Glutamatergic neuron (in vitro differentiated cells): Measurements from ENCODE around the gene MSI2. TPM values are rescaled to one million over a fixed set of nuclear protein-coding genes. Genes with fewer than 3 reads are reported as not detected.

ENCODE experiments used
- DNase-seq: peaks from one replicate; pipeline ENCODE4 v3.0.0; 2022
- H3K27ac Mint-ChIP-seq: one replicate; pipeline ENCODE4 v1.8.0; 2020; ENCODE audit warnings: mild to moderate bottlenecking, mixed read lengths, inconsistent platforms; ENCODE audit not compliant: unreplicated experiment
- H3K27me3 Mint-ChIP-seq: one replicate; pipeline ENCODE4 v1.8.0; 2020; ENCODE audit warnings: mild to moderate bottlenecking, moderate library complexity, mixed read lengths, inconsistent platforms; ENCODE audit not compliant: unreplicated experiment
- H3K36me3 Mint-ChIP-seq: one replicate; pipeline ENCODE4 v1.8.0; 2020; ENCODE audit warnings: mild to moderate bottlenecking, mixed read lengths, inconsistent platforms; ENCODE audit not compliant: unreplicated experiment
- H3K4me1 Mint-ChIP-seq: one replicate; pipeline ENCODE4 v1.8.0; 2020; ENCODE audit warnings: mild to moderate bottlenecking, low read depth, mixed read lengths, inconsistent platforms; ENCODE audit not compliant: unreplicated experiment
- H3K4me3 Mint-ChIP-seq: one replicate; pipeline ENCODE4 v1.8.0; 2020; ENCODE audit warnings: mild to moderate bottlenecking, mixed read lengths, inconsistent platforms; ENCODE audit not compliant: unreplicated experiment
- H3K9me3 Mint-ChIP-seq: one replicate; pipeline ENCODE4 v1.8.0; 2020; ENCODE audit warnings: mild to moderate bottlenecking, moderate library complexity, mixed read lengths, inconsistent platforms; ENCODE audit not compliant: unreplicated experiment
- total RNA-seq: library from RNA; stranded (reverse); fragmentation: NEBNext Ultra II Directional; extraction: Animal tissue kit (Norgen Biotek cat#: 25700); gene quantifications from one replicate; pipeline ENCODE4 v1.2.1, GENCODE V29; 2021; ENCODE audit not compliant: unreplicated experiment
- TF ChIP-seq, protein P1 (sequence below): fragments of 200-600 bp; sonication (generic); IDR thresholded peaks from one replicate; pipeline ENCODE4 v1.5.0; 2021; ENCODE audit not compliant: partially characterized antibody, unreplicated experiment

The MSI2 gene
- total RNA-seq, 1 donor from 2014 or later: 141 TPM

DNA sequence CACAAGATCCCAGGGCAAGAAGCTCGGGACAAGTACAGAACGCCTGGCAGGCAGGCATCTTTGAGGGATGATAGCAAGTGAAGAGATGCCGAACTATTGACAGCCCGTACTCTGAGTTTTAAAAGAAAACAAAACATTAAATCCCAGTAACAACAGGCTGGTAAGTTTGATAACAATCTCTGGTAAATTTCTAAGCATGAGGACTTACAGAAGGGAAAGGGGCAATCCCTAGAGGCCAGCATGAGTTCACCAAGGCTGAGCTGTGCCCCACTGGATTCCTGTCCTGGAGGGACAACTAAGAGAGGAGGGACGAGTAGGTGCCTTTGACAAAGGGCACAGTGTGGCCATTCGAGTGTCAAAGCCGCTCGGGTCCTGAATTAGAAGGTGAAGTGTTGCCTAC is 462.6 kb downstream of the MSI2 start:
- no peaks in the 10 kb centered on the region for H3K36me3 Mint-ChIP-seq
- peaks cover 7% of the 10 kb centered on the region for H3K27me3 Mint-ChIP-seq
- H3K27ac Mint-ChIP-seq: peak overlapping the region; percentile 75
- H3K4me3 Mint-ChIP-seq: no peak overlapping the region
- no peak for DNase-seq
- TF ChIP-seq, protein P1, sequence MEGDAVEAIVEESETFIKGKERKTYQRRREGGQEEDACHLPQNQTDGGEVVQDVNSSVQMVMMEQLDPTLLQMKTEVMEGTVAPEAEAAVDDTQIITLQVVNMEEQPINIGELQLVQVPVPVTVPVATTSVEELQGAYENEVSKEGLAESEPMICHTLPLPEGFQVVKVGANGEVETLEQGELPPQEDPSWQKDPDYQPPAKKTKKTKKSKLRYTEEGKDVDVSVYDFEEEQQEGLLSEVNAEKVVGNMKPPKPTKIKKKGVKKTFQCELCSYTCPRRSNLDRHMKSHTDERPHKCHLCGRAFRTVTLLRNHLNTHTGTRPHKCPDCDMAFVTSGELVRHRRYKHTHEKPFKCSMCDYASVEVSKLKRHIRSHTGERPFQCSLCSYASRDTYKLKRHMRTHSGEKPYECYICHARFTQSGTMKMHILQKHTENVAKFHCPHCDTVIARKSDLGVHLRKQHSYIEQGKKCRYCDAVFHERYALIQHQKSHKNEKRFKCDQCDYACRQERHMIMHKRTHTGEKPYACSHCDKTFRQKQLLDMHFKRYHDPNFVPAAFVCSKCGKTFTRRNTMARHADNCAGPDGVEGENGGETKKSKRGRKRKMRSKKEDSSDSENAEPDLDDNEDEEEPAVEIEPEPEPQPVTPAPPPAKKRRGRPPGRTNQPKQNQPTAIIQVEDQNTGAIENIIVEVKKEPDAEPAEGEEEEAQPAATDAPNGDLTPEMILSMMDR: no peak
- H3K4me1 Mint-ChIP-seq: peaks cover 16% of the 10 kb centered on the region
- H3K9me3 Mint-ChIP-seq: peaks cover 6% of the 10 kb centered on the region

DNA sequence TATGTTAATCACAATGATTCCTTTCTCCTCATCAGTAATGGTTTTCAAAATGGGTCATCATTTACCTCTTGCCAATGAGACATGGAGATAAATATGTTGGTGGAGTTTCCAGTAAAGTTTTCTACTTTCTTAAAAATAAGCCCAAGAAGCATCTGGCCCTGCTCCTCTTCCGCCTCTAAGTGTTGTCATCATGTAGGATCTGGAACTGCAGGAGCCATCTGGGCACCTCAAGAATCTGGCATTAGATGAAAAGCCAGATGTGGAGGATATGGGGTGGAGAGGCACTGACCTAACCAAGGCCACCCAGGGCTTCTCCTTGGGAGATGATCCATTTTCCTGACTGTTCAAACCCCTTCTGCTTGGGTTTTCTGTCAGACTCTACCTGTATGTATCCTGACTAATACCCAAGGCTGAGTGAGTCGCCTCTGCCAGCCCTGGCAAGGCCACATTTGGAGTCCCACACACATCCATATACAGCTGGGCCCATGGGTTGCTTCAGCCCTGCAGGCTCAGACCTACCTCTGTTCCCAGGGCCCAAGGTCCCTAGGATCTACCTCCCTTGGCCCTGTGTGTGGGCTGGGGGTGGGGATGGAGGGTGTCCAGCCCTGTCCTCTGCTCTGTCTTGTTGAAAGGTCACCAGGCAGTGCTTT is 464.2 kb downstream of the MSI2 start:
- H3K9me3 Mint-ChIP-seq: peaks cover 10% of the 10 kb centered on the region
- peaks cover 29% of the 10 kb centered on the region for H3K4me1 Mint-ChIP-seq
- DNase-seq: no peak
- no peaks in the 10 kb centered on the region for H3K36me3 Mint-ChIP-seq
- H3K27ac Mint-ChIP-seq: no peak overlapping the region
- no peak overlapping the region for H3K4me3 Mint-ChIP-seq
- H3K27me3 Mint-ChIP-seq: peaks cover 12% of the 10 kb centered on the region
- TF ChIP-seq, protein P1: no peak

DNA sequence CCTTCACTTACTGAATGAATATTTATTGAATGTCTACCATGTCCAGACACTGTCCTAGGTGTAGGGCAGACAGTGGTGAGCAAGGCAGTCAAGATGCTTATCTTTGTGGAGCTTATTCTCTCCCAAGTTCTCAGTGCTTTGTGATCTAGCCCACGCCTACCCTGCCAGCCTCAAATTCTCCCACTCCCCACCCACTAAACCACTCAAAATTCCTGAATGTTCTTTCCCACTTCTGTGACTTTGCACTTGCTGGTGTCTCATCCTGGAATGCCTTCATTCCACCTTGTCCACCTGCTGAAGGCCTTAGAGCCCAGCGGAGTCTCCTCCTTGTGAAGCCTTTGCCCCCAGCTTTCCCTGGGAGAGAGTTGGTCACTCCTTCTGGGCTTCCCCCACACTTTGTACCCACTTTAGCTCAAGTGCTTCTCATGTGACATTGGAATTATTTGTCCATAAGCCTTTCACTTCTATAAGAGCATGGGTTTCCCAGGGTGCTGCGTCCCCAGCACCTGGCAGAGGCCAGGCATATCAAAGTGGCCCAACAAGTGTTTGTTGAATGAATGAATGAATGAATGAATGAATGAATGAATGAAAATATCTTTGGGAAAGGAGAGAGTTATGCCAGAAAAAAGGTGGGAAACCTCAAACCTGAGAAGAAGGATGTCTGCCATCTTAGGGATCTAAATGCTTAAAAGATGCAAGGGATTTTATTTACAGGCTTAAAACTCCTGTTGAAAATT is 465.8 kb downstream of the MSI2 start:
- H3K36me3 Mint-ChIP-seq: no peaks in the 10 kb centered on the region

DNA sequence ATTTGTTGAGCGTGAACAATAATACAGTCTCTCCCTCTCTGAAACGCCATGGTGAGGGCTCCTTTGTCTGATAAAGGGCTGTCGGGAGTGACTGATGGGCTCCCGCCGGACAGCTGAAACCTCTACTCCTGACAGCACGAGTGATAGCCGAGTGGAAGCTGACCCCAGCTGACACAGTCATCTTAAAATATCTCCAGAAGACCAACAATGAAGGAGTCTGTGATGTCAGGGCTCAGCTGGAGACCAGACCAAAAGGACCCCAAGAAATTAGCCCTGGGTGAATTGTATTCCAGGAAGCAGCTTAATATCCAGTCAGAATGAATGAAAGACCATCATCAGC is 466.4 kb downstream of the MSI2 start:
- TF ChIP-seq, protein P1: no peak
- no peak for DNase-seq
- peaks cover 22% of the 10 kb centered on the region for H3K27me3 Mint-ChIP-seq
- peaks cover 18% of the 10 kb centered on the region for H3K9me3 Mint-ChIP-seq
- H3K4me1 Mint-ChIP-seq: peaks cover 43% of the 10 kb centered on the region
- H3K4me3 Mint-ChIP-seq: no peak overlapping the region
- H3K27ac Mint-ChIP-seq: no peak overlapping the region
- H3K36me3 Mint-ChIP-seq: no peaks in the 10 kb centered on the region

More for the DNA sequence above, 465.8 kb downstream of the MSI2 start:
- H3K27ac Mint-ChIP-seq: no peak overlapping the region
- TF ChIP-seq, protein P1: no peak
- H3K27me3 Mint-ChIP-seq: peaks cover 22% of the 10 kb centered on the region
- peaks cover 41% of the 10 kb centered on the region for H3K4me1 Mint-ChIP-seq
- DNase-seq: no peak
- H3K4me3 Mint-ChIP-seq: no peak overlapping the region
- H3K9me3 Mint-ChIP-seq: peaks cover 18% of the 10 kb centered on the region

DNA sequence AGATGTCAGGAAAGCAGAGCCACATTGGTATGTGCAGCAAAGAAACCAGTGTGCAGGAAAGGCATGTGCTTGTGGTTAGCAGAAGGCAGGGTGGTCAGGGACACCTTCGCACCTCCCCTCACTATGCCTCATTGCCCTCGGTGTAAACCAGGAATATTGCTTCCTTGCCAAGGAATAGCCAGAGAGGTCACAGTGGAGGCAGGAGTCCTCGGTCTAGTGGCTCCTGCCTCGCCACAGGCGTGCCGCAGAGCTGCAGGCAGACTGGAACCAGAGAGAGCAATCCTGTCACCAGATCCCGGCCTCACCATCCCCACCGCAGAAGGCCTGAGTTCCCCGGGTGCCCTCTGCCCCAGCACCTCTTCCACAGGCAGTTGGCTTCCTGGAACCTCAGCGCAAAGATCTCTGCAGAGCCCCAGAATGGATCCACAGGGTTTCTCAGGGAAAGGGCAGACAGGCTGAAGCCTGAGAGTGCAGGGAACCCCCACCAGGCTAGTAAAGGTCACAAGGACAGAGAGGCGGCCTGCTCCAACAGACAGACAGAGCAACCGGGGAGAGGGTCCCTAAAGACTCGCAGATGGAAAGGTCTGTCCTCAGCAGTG is 467.2 kb downstream of the MSI2 start:
- TF ChIP-seq, protein P1: no peak
- DNase-seq: no peak
- H3K27ac Mint-ChIP-seq: peak overlapping the region; percentile 91
- peaks cover 22% of the 10 kb centered on the region for H3K27me3 Mint-ChIP-seq
- H3K4me1 Mint-ChIP-seq: peaks cover 49% of the 10 kb centered on the region
- peaks cover 23% of the 10 kb centered on the region for H3K9me3 Mint-ChIP-seq
- peak overlapping the region; percentile 42 for H3K4me3 Mint-ChIP-seq
- no peaks in the 10 kb centered on the region for H3K36me3 Mint-ChIP-seq
